ENCODE results near the gene CCDC102A.

Gene CCDC102A

GRCh38 chr16:57517397-57518367 is 18.7 kb downstream of the CCDC102A start:
- no peak for DNase-seq

GRCh38 chr16:57516773-57517172 is 19.6 kb downstream of the CCDC102A start:
- DNase-seq, result no peak

- no peak for DNase-seq
These were observed 20.1 kb downstream of the CCDC102A start for GRCh38 chr16:57516176-57516725.

GRCh38 chr16:57514791-57515600 is 21.4 kb downstream of the CCDC102A start:
- DNase-seq, result no peak

- no peak for DNase-seq
These were observed 22.0 kb downstream of the CCDC102A start for GRCh38 chr16:57514371-57514770.

GRCh38 chr16:57513371-57514102 is 22.8 kb downstream of the CCDC102A start:
- DNase-seq, result no peak

- DNase-seq, result no peak
These were observed 23.9 kb downstream of the CCDC102A start for GRCh38 chr16:57512296-57513001.

GRCh38 chr16:57510016-57510871 is 26.1 kb downstream of the CCDC102A start:
- no peak for DNase-seq

GRCh38 chr16:57509231-57509923 is 27.0 kb downstream of the CCDC102A start:
- no peak for DNase-seq

- DNase-seq, result no peak
These were observed 28.3 kb downstream of the CCDC102A start for GRCh38 chr16:57508035-57508425.

GRCh38 chr16:57507136-57508034 is 29.0 kb downstream of the CCDC102A start:
- DNase-seq, result no peak

GRCh38 chr16:57505169-57505568 is 31.2 kb downstream of the CCDC102A start:
- DNase-seq, result no peak

- no peak for DNase-seq
These were observed 31.9 kb downstream of the CCDC102A start for GRCh38 chr16:57504491-57504890.

- DNase-seq, result no peak
These were observed 32.4 kb downstream of the CCDC102A start for GRCh38 chr16:57504001-57504400.

- no peak for DNase-seq
These were observed 33.0 kb downstream of the CCDC102A start for GRCh38 chr16:57503366-57503765.

- no peak for DNase-seq
These were observed 34.2 kb downstream of the CCDC102A start for GRCh38 chr16:57502048-57502775.

- no peak for DNase-seq
These were observed 34.9 kb downstream of the CCDC102A start for GRCh38 chr16:57501492-57501891.

GRCh38 chr16:57500578-57501111 is 35.7 kb downstream of the CCDC102A start:
- no peak for DNase-seq
